Upper lobe of left lung (tissue), 4 donors: ENCODE data around the gene LHFPL2.

Source experiments
- POLR2A ChIP-seq, 4 donors: fragments of 450-650 bp; IDR thresholded peaks; one replicate each; pipeline ENCODE4 v1.5.1; 2016 to 2017; ENCODE audit warnings: antibody characterized with exemption in 4 of 4, mild to moderate bottlenecking in 2 of 4
- POLR2AphosphoS5 ChIP-seq, 2 donors: sonication (generic); formaldehyde crosslinking; IDR thresholded peaks; one replicate each; pipeline ENCODE4 v1.5.1; 2017; ENCODE audit warnings: antibody characterized with exemption in 2 of 2
- TF ChIP-seq, protein P1 (sequence below), 6 experiments: fragments of 450-650 bp in 4 of 6; fragments of 200-600 bp in 2 of 6; sonication (generic) in 2 of 6; IDR thresholded peaks; one replicate each; pipeline ENCODE4 v1.5.1; 2016 to 2019; ENCODE audit warnings: antibody characterized with exemption in 6 of 6

DNA sequence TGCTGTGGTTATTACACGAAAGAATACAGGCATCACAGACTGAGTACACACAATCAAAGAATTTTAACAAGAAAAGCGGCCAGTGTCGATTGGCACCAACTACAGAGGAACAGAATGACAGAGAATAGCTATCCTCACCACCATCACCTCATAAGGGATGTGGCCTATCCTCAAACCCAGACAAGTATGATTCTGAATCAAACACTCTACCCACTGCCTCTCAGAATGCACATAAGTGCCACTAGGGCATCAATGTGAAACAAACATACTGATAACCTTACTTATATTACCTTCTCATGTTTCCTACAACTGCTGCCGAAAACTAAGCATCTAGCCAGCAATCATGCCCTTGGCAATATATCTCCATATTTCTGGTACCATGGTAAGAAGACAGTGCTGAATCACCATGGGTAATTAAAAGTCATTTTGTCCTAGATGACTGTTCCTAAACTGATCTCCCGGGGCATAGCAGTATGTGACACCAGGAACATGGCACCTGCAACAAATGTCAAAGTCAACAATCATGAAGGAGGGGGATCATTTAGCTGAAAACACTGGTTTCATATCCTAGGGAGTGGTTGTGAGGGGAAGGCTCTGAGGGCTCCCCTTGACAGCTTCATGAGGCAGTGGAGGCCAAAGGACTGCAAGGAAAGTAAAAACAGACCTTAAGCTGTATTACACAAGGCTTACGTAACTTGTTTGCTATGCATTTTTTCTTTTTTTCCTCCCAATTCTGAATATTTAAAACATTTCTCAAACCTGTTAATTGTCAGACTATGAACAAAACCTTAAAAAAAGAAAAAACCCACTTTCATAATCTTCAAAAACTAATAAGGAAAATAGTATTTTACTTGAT lies 88.3 kb downstream of the LHFPL2 start:
- TF ChIP-seq POLR2AphosphoS5 (IDR thresholded peaks at IDR 0.05) (no peak), POLR2A (IDR thresholded peaks at IDR 0.05) (no peak)
- TF ChIP-seq, protein P1, sequence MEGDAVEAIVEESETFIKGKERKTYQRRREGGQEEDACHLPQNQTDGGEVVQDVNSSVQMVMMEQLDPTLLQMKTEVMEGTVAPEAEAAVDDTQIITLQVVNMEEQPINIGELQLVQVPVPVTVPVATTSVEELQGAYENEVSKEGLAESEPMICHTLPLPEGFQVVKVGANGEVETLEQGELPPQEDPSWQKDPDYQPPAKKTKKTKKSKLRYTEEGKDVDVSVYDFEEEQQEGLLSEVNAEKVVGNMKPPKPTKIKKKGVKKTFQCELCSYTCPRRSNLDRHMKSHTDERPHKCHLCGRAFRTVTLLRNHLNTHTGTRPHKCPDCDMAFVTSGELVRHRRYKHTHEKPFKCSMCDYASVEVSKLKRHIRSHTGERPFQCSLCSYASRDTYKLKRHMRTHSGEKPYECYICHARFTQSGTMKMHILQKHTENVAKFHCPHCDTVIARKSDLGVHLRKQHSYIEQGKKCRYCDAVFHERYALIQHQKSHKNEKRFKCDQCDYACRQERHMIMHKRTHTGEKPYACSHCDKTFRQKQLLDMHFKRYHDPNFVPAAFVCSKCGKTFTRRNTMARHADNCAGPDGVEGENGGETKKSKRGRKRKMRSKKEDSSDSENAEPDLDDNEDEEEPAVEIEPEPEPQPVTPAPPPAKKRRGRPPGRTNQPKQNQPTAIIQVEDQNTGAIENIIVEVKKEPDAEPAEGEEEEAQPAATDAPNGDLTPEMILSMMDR (IDR thresholded peaks at IDR 0.05), result no peak
